Panc1 (cell line): Measurements from ENCODE around the gene TTC13. TPM values are rescaled to one million over a fixed set of nuclear protein-coding genes. Genes with fewer than 3 reads are reported as not detected.

Experiments used
- ATAC-seq: fragments of 200-7000 bp; cut with Tn5 transposase; 2 replicates; pipeline ENCODE4 v1.9.1; 2020; ENCODE audit warnings: mild to moderate bottlenecking, moderate library complexity
- BruUV-seq: library from RNA; stranded (reverse); fragments of 400-500 nt; replicated peaks from 2 replicates; lab custom pipeline; 2021; lab: Mats Ljungman, UMichigan
- CTCF ChIA-PET: fragments of 300-600 bp; sonication (Branson Sonifier 250); formaldehyde crosslinking; loops from one replicate; lab custom pipeline; 2022; ENCODE audit warnings: antibody characterized with exemption; lab: Charles Lee
- POLR2A ChIA-PET: fragments of 300-600 bp; sonication (Branson Sonifier 250); formaldehyde crosslinking; loops from one replicate; lab custom pipeline; 2022; ENCODE audit warnings: antibody characterized with exemption; lab: Charles Lee
- DNase-seq: peaks from one replicate; pipeline ENCODE4 v3.0.0-alpha.2; 2010; ENCODE audit warnings: low read depth, low spot score
- H3K27ac ChIP-seq: 2 replicates; pipeline ENCODE4 v1.5.1; 2011; ENCODE audit warnings: mild to moderate bottlenecking, low read length, inconsistent platforms
- H3K27me3 ChIP-seq: fragments of 200-500 bp; sonication (Bioruptor generic); 2 replicates; pipeline ENCODE4 v1.6.0; 2014; ENCODE audit warnings: low read length, inconsistent platforms; ENCODE audit not compliant: control insufficient read depth, insufficient read depth
- H3K36me3 ChIP-seq: fragments of 200-500 bp; sonication (Bioruptor generic); 2 replicates; pipeline ENCODE4 v1.5.1; 2014; ENCODE audit warnings: inconsistent platforms, mild to moderate bottlenecking, low read length, moderate library complexity; ENCODE audit not compliant: control insufficient read depth, insufficient read depth
- H3K4me1 ChIP-seq: 2 replicates; pipeline ENCODE4 v1.5.1; 2011; ENCODE audit warnings: inconsistent platforms, mild to moderate bottlenecking, low read length, moderate library complexity; ENCODE audit not compliant: control insufficient read depth, insufficient read depth
- H3K4me3 ChIP-seq, 2 experiments: 2 replicates each; pipeline ENCODE4 v1.5.1; 2011 to 2012; ENCODE audit warnings: low read depth in 2 of 2, low read length in 2 of 2, mild to moderate bottlenecking in 2 of 2, inconsistent platforms in 1 of 2, moderate library complexity in 1 of 2
- H3K9me3 ChIP-seq: fragments of 200-500 bp; sonication (Bioruptor generic); 2 replicates; pipeline ENCODE4 v1.5.1; 2014; ENCODE audit warnings: low read depth, mild to moderate bottlenecking, inconsistent platforms, low read length, moderate library complexity; ENCODE audit not compliant: control insufficient read depth, insufficient read depth
- POLR2AphosphoS5 ChIP-seq: IDR thresholded peaks from 2 replicates; pipeline ENCODE4 v1.6.1; 2012; ENCODE audit warnings: mild to moderate bottlenecking, low read depth, low read length, moderate library complexity
- REST ChIP-seq, 2 experiments: IDR thresholded peaks; 2 replicates each; pipeline ENCODE4 v1.6.1; 2011 to 2012; ENCODE audit warnings: low read depth in 2 of 2, control low read depth in 1 of 2, low read length in 1 of 2, mild to moderate bottlenecking in 1 of 2, moderate library complexity in 1 of 2; ENCODE audit not compliant: insufficient read depth in 1 of 2
- SIN3A ChIP-seq: IDR thresholded peaks from 2 replicates; pipeline ENCODE4 v1.6.1; 2012; ENCODE audit warnings: low read depth, mild to moderate bottlenecking, low read length, moderate library complexity, borderline replicate concordance; ENCODE audit not compliant: insufficient read depth
- TCF7L2 ChIP-seq: IDR thresholded peaks from 2 replicates; pipeline ENCODE4 v1.6.1; 2011; ENCODE audit warnings: mild to moderate bottlenecking, low read depth, low read length, inconsistent platforms
- in situ Hi-C: cut with HindIII; loops from 2 replicates; pipeline ENCODE4 v1.10.0; 2016; ENCODE audit warnings: low sequenced_read_pairs, low pct_unique_long_range_greater_than_20kb
- intact Hi-C: fragments of 100-400 bp; cut with micrococcal nuclease; formaldehyde crosslinking; loops from one replicate; pipeline ENCODE4 v1.10.0; 2022; ENCODE audit not compliant: unreplicated experiment
- total RNA-seq: library from RNA; stranded (reverse); gene quantifications from one replicate; pipeline ENCODE4 v1.2.1, GENCODE V29; 2021; ENCODE audit not compliant: unreplicated experiment
- TF ChIP-seq, protein P1 (sequence below): fragments of 450-650 bp; IDR thresholded peaks from 2 replicates; pipeline ENCODE4 v1.5.1; 2017; ENCODE audit warnings: mild to moderate bottlenecking

TTC13 gene
- total RNA-seq, 1 experiment from 2014 or later = 19.0 TPM

GRCh38 chr1:230901671-230902070, 77.0 kb downstream of the TTC13 start:
- TF ChIP-seq, protein P1, sequence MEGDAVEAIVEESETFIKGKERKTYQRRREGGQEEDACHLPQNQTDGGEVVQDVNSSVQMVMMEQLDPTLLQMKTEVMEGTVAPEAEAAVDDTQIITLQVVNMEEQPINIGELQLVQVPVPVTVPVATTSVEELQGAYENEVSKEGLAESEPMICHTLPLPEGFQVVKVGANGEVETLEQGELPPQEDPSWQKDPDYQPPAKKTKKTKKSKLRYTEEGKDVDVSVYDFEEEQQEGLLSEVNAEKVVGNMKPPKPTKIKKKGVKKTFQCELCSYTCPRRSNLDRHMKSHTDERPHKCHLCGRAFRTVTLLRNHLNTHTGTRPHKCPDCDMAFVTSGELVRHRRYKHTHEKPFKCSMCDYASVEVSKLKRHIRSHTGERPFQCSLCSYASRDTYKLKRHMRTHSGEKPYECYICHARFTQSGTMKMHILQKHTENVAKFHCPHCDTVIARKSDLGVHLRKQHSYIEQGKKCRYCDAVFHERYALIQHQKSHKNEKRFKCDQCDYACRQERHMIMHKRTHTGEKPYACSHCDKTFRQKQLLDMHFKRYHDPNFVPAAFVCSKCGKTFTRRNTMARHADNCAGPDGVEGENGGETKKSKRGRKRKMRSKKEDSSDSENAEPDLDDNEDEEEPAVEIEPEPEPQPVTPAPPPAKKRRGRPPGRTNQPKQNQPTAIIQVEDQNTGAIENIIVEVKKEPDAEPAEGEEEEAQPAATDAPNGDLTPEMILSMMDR = no peak
- TF ChIP-seq SIN3A = no peak
- TF ChIP-seq TCF7L2 = no peak
- TF ChIP-seq REST (IDR thresholded peaks at IDR 0.05; ENCODE audit: insufficient read depth in 1 of 2, low read depth in 2 of 2, low read length in 1 of 2) = no peak
- no peak for TF ChIP-seq POLR2AphosphoS5
- in situ Hi-C loops = no loop called here
- POLR2A ChIA-PET = no interaction called here
- Histone ChIP-seq H3K27me3 (no peaks in the 10 kb centered on the region), H3K36me3 (peaks cover 2% of the 10 kb centered on the region; the same call in 1 of the 2 replicates), H3K27ac (no peak overlapping the region), H3K9me3 (no peaks in the 10 kb centered on the region), H3K4me1 (no peaks in the 10 kb centered on the region), H3K4me3 (no peak overlapping the region)
- CTCF ChIA-PET = no interaction called here
- no peak for ATAC-seq
- BruUV-seq = no TSS peak
- no peak for DNase-seq
- intact Hi-C loops = loop anchor here (10.0 kb wide), 1 partner anchor 87 kb away; no protein-coding TSS in a partner anchor

DNA sequence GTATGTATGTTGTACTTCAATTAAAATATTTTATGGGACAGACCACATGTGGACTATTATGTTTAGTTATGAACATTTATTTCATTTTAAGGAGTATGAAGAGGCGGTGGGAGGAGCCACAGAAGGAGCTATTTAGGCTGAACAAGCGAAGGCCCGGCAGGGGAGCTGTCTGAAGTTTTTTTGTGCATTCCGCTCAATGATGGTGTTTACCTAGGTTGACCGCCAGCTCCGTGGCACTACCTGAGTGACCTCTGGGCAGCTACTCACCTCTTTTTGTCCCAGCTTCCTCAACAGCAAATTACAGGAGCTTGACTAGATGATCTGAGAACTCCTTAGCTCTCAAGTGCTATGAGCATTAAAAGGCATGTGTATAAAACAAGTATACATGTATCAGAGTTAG, 77.7 kb downstream of the TTC13 start:
- ChIA-PET POLR2A (no interaction called here), CTCF (no interaction called here)
- BruUV-seq = no TSS peak
- Histone ChIP-seq H3K4me1 (no peaks in the 10 kb centered on the region), H3K27me3 (no peaks in the 10 kb centered on the region), H3K36me3 (no peaks in the 10 kb centered on the region), H3K9me3 (no peaks in the 10 kb centered on the region), H3K4me3 (no peak overlapping the region), H3K27ac (no peak overlapping the region)
- TF ChIP-seq, protein P1 = no peak
- no peak for DNase-seq
- ATAC-seq = no peak
- intact Hi-C loops = loop anchor here (10.0 kb wide), 1 partner anchor 86 kb away; no protein-coding TSS in a partner anchor
- in situ Hi-C loops = no loop called here
